SK-N-MC (cell line): ENCODE measurements around the gene NDUFB10.

Source experiments
- DNase-seq: peaks from one replicate; pipeline ENCODE4 v3.0.0-alpha.2; 2011; ENCODE audit warnings: low read depth, low spot score
- H3K27ac ChIP-seq: fragments of 200-600 bp; sonication (generic); 2 replicates; pipeline ENCODE4 v1.5.1; 2016; ENCODE audit warnings: mixed run types
- H3K36me3 ChIP-seq: fragments of 200-600 bp; sonication (generic); 2 replicates; pipeline ENCODE4 v1.6.1; 2017; ENCODE audit warnings: antibody characterized with exemption, low read length, mixed read lengths; ENCODE audit not compliant: insufficient read depth
- H3K4me3 ChIP-seq: fragments of 200-600 bp; sonication (generic); 2 replicates; pipeline ENCODE4 v1.5.1; 2016
- H3K9ac ChIP-seq: fragments of 200-600 bp; sonication (generic); 2 replicates; pipeline ENCODE4 v1.8.0; 2017; ENCODE audit warnings: mixed run types, mixed read lengths; ENCODE audit not compliant: insufficient read length
- H3K9me3 ChIP-seq: fragments of 200-600 bp; sonication (generic); 2 replicates; pipeline ENCODE4 v1.6.1; 2017; ENCODE audit warnings: low read depth, mild to moderate bottlenecking, antibody characterized with exemption, low read length, moderate library complexity, mixed read lengths
- EZH2 ChIP-seq: fragments of 200-600 bp; sonication (generic); IDR thresholded peaks from one replicate; pipeline ENCODE4 v1.6.1; 2017; ENCODE audit warnings: antibody characterized with exemption
- FOXP2 ChIP-seq: optimal IDR thresholded peaks from 2 replicates; pipeline ENCODE3; 2011; ENCODE audit warnings: mild to moderate bottlenecking, moderate library complexity; ENCODE audit not compliant: insufficient read depth; ENCODE audit errors: extremely low read length, control extremely low read depth
- POLR2AphosphoS5 ChIP-seq: IDR thresholded peaks from 2 replicates; pipeline ENCODE4 v1.6.1; 2012; ENCODE audit warnings: mild to moderate bottlenecking, low read depth, low read length, borderline replicate concordance

The NDUFB10 gene

DNA sequence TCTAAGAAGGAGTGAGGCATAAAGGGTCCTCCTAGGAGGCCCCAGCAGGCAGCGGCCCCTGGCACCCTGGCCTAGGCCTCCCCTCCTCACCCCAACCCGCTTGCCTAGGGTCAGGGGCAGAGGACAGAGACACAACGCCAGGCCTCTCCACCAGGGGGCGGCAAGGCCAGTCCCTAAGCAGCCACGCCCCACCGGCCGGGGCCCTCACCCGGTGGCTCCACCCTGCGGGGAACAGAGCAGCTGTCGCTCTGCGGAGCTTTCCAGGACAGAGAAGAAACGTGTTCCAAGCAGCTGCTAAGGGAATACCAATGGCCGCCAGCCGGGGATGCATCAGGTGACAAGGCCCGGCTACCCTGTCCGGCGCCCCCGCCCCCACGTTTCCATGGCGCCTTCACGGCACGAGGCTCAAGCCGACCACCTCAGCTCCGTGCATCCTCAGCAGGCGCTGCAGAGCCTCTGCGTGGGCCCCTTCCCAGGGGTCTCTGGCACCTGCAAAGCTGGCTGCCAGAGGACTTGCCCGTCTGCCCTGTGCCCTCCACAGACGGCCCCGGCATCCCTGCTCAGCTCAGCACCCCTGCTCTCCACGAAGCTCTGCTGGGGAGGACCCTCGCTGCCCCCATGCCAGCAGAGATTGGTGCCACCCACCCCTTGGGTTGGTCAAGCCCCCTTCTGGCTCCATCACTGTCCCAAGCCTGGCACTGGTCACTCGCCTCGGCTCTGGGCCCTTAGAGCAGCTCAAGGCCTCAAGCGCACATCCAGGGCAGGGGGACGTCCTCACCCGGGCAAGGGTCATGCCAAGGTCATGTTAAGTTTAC lies 44.7 kb downstream of the NDUFB10 start:
- no peaks in the 10 kb centered on the region for H3K9me3 ChIP-seq
- no peak overlapping the region for H3K27ac ChIP-seq
- no peak for DNase-seq
- TF ChIP-seq EZH2 (no peak), FOXP2 (no peak), POLR2AphosphoS5 (no peak)
- H3K9ac ChIP-seq: no peak overlapping the region
- peaks cover 51% of the 10 kb centered on the region; the same call in 1 of the 2 replicates for H3K36me3 ChIP-seq
- H3K4me3 ChIP-seq: no peak overlapping the region

DNA sequence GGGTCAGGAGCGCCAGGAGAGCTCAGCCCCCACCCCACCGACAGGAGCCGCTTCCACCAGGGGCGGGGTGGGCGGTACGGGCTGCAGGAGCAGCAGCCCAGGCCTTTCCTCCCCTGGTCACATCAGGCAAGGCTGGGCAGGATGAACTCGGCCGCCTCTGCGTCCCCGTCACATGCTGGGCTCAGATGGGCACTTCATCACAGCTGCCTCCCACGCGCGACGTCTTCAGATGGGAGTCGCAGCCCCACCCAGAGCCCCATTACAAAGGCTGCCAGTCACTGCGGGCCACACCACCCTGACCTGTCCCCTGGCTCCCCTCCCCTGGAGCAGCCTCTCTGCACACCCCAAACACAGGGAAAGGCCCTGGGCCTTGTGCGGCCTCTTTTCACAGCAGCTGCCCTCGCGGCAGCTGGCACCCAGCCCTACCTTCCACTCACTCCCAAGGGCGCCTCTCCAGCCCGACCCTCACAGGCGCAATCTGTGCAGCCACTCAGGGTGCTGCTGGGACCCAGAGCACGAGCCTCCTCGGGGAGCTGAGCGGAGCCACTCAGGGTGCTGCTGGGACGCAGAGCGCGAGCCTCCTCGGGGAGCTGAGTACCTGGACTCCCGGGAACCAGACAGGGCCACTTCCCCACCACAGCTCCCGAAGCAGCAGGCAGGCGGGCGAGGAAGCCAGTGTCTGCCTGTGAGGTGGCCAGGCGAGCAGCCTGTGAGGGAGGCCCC lies 45.6 kb downstream of the NDUFB10 start:
- no peak for TF ChIP-seq FOXP2
- TF ChIP-seq POLR2AphosphoS5: no peak
- no peak for TF ChIP-seq EZH2
- Histone ChIP-seq H3K9me3 (no peaks in the 10 kb centered on the region), H3K4me3 (no peak overlapping the region), H3K27ac (no peak overlapping the region), H3K9ac (no peak overlapping the region), H3K36me3 (peaks cover 42% of the 10 kb centered on the region; the same call in 1 of the 2 replicates)
- DNase-seq: no peak

- DNase-seq: no peak
- peaks cover 36% of the 10 kb centered on the region; the same call in 1 of the 2 replicates for H3K36me3 ChIP-seq
These were observed 46.3 kb downstream of the NDUFB10 start for GRCh38 chr16:2005646-2006045.

DNA sequence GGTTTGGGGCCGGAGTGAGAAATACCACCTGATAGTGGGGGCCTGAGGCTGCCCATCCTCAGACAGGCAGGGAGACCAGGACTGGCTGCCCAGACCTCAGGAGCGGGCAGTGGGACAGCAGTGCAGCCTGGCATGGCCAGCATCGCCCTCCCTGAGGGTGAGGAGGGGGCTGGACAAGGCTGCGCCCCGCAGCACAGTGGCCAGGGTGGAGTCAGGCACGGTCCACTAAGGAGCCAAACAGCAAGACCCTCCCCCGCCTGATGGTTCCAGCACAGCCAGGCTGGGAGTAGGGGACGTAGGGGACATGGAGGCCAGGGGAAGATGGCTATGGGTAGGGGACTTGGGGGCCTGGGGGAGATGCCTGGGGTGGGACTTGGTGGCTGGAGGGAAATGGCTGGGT lies 47.0 kb downstream of the NDUFB10 start:
- Histone ChIP-seq H3K9me3 (no peaks in the 10 kb centered on the region), H3K36me3 (peaks cover 31% of the 10 kb centered on the region; the same call in 1 of the 2 replicates), H3K4me3 (no peak overlapping the region), H3K9ac (no peak overlapping the region), H3K27ac (no peak overlapping the region)
- TF ChIP-seq FOXP2 (no peak), EZH2 (no peak), POLR2AphosphoS5 (peak; percentile 15; the same call in 1 of the 2 replicates)
- no peak for DNase-seq

More at GRCh38 chr16:2005646-2006045, 46.3 kb downstream of the NDUFB10 start:
- H3K9me3 ChIP-seq: no peaks in the 10 kb centered on the region
- H3K9ac ChIP-seq: no peak overlapping the region
- H3K27ac ChIP-seq: no peak overlapping the region
- no peak overlapping the region for H3K4me3 ChIP-seq
- TF ChIP-seq POLR2AphosphoS5 (no peak), FOXP2 (no peak), EZH2 (no peak)

DNA sequence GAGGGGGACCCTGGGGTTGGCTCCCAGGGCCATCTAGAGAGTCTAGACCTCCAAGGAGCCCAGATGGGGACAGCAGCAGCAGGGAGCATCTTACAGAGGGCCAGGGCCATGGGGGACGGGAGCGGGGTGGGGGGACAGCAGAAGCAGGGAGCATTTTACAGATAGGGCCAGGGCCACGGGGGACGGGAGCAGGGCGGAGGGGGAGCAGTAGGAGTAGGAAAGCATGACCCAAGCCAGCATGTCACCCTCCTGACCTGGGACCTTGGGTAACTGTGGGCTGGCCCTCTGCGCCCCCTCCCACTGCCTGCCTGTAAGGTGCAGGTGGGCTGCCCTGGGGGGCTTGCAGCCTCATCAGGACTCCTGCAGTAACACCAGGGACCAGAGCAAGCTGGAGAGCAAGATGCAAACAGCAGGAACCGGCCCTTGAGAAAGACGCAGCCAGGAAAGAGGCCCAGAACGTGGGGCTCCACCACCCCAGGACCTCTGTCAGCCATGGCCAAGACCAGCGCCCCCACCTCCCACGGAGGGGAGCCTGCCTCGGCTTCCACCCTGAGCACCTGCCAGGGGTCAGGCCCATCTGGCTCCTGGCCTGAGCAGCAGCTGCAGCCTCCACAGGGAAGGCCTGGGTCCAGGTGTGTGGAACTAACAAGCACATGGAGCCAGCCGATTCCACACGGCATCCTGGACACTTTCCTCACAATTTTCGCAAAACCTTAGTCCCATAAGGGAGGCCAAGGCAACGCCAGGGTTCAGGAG lies 47.9 kb downstream of the NDUFB10 start:
- H3K9me3 ChIP-seq: no peaks in the 10 kb centered on the region
- DNase-seq: no peak
- H3K36me3 ChIP-seq: peaks cover 22% of the 10 kb centered on the region; the same call in 1 of the 2 replicates
- no peak for TF ChIP-seq FOXP2
- no peak for TF ChIP-seq EZH2
- H3K4me3 ChIP-seq: peak overlapping the region; percentile 96
- H3K9ac ChIP-seq: peak overlapping the region; percentile 98
- no peak overlapping the region for H3K27ac ChIP-seq

- DNase-seq: no peak
- TF ChIP-seq EZH2: no peak
- TF ChIP-seq POLR2AphosphoS5: no peak
- no peak for TF ChIP-seq FOXP2
- no peaks in the 10 kb centered on the region for H3K9me3 ChIP-seq
- H3K4me3 ChIP-seq: peak overlapping the region; percentile 96
- H3K27ac ChIP-seq: peak overlapping the region; percentile 54; the same call in 1 of the 2 replicates
- H3K36me3 ChIP-seq: peaks cover 14% of the 10 kb centered on the region; the same call in 1 of the 2 replicates
- H3K9ac ChIP-seq: peak overlapping the region; percentile 98
These were observed 48.7 kb downstream of the NDUFB10 start for GRCh38 chr16:2008009-2008526.

DNA sequence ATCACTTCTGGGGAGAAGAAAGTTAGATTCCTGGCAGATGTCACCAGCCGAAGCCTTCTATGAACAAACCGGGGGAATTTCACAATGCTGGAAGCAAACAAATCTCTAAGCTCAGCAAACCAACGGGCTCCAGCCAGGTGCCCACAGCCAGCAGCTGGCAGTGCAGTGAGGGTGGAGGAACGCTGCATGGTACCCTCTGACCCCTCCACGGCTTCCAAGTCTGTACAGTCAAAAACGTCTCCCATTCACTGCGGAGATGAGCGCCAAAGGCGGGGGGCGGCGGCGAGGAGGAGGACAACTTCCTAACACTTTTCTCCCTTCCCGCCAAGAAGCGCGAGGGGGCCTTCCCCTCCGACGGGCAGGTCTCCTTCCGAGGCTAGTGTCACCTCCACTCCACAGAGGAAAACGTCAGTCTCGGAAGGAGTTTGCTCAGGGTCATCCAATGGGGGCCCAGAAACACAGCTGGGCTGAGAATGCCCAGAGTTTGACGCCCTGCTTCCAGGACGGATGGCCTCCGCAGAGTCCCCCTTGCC lies 49.4 kb downstream of the NDUFB10 start:
- H3K4me3 ChIP-seq: peak overlapping the region; percentile 96
- no peak for DNase-seq
- no peaks in the 10 kb centered on the region for H3K9me3 ChIP-seq
- H3K27ac ChIP-seq: peak overlapping the region; percentile 54
- peaks cover 9% of the 10 kb centered on the region; the same call in 1 of the 2 replicates for H3K36me3 ChIP-seq
- H3K9ac ChIP-seq: peak overlapping the region; percentile 98
- TF ChIP-seq POLR2AphosphoS5 (no peak), FOXP2 (no peak), EZH2 (no peak)

GRCh38 chr16:2009164-2009711 lies 49.9 kb downstream of the NDUFB10 start:
- peak overlapping the region; percentile 54 for H3K27ac ChIP-seq
- TF ChIP-seq FOXP2 (no peak), EZH2 (no peak), POLR2AphosphoS5 (no peak)
- DNase-seq: no peak
- H3K36me3 ChIP-seq: peaks cover 9% of the 10 kb centered on the region; the same call in 1 of the 2 replicates
- peak overlapping the region; percentile 96 for H3K4me3 ChIP-seq
- H3K9me3 ChIP-seq: no peaks in the 10 kb centered on the region
- peak overlapping the region; percentile 98 for H3K9ac ChIP-seq
